ENCODE measurements around the gene VSTM2L. TPM values are rescaled to one million over a fixed set of nuclear protein-coding genes. Genes with fewer than 3 reads are reported as not detected.

The VSTM2L gene
- total RNA-seq, 4 donors from 2014 or later = 0.54 to 4.0 (median 1.9) TPM

- peaks cover 0 to 7% of the 10 kb centered on the region in 2 donors for H3K4me1 ChIP-seq
- TF ChIP-seq POLR2A (IDR thresholded peaks at IDR 0.05) (no peak), CTCF (IDR thresholded peaks at IDR 0.05) (no peak)
- no peak overlapping the region for H3K27ac ChIP-seq
- no peaks in the 10 kb centered on the region for H3K9me3 ChIP-seq
- H3K27me3 ChIP-seq = no peaks in the 10 kb centered on the region
- no peak overlapping the region for H3K4me3 ChIP-seq (replicated peaks in 1 of 3)
- intact Hi-C loops (cut with DNase I) = no loop called here
- no peak for DNase-seq
- H3K36me3 ChIP-seq = no peaks in the 10 kb centered on the region
These were observed 67.9 kb downstream of the VSTM2L start for GRCh38 chr20:37970856-37971245.

- DNase-seq = peak; percentile 46 to 50
- TF ChIP-seq CTCF (IDR thresholded peaks at IDR 0.05) = no peak
- no peak for TF ChIP-seq POLR2A (IDR thresholded peaks at IDR 0.05)
- H3K27ac ChIP-seq = no peak overlapping the region
- no peak overlapping the region for H3K4me3 ChIP-seq (replicated peaks in 1 of 3)
- no peaks in the 10 kb centered on the region for H3K36me3 ChIP-seq
- peaks cover 0 to 7% of the 10 kb centered on the region in 2 donors for H3K4me1 ChIP-seq
- 52 to 64% methylated on average over 5 of the region's 5 CpGs for WGBS, 2 donors
- no peaks in the 10 kb centered on the region for H3K27me3 ChIP-seq
- intact Hi-C loops (cut with DNase I) = no loop called here
- no peaks in the 10 kb centered on the region for H3K9me3 ChIP-seq
These were observed 68.7 kb downstream of the VSTM2L start for GRCh38 chr20:37971561-37972127.

GRCh38 chr20:37972256-37973058 lies 69.5 kb downstream of the VSTM2L start:
- TF ChIP-seq POLR2A (IDR thresholded peaks at IDR 0.05) = no peak
- no peak for TF ChIP-seq CTCF (IDR thresholded peaks at IDR 0.05)
- no peak overlapping the region for H3K4me3 ChIP-seq (replicated peaks in 1 of 3)
- no peaks in the 10 kb centered on the region for H3K27me3 ChIP-seq
- DNase-seq = no peak
- H3K27ac ChIP-seq = no peak overlapping the region
- 90 to 93% methylated on average over 7 of the region's 7 CpGs for WGBS, 2 donors
- H3K36me3 ChIP-seq = no peaks in the 10 kb centered on the region
- peaks cover 0 to 7% of the 10 kb centered on the region in 2 donors for H3K4me1 ChIP-seq
- intact Hi-C loops (cut with DNase I) = no loop called here
- H3K9me3 ChIP-seq = no peaks in the 10 kb centered on the region

- H3K36me3 ChIP-seq = no peaks in the 10 kb centered on the region
- TF ChIP-seq CTCF (IDR thresholded peaks at IDR 0.05) = no peak
- TF ChIP-seq POLR2A (IDR thresholded peaks at IDR 0.05) = no peak
- H3K9me3 ChIP-seq = no peaks in the 10 kb centered on the region
- DNase-seq = no peak
- intact Hi-C loops (cut with DNase I) = no loop called here
- 89 to 92% methylated on average over 12 of the region's 12 CpGs for WGBS, 2 donors
- no peaks in the 10 kb centered on the region for H3K27me3 ChIP-seq
- no peak overlapping the region for H3K4me3 ChIP-seq (replicated peaks in 1 of 3)
- peaks cover 0 to 7% of the 10 kb centered on the region in 2 donors for H3K4me1 ChIP-seq
- H3K27ac ChIP-seq = no peak overlapping the region
These were observed 70.4 kb downstream of the VSTM2L start for GRCh38 chr20:37973059-37973910.
